Measurements from ENCODE around the gene PCDHB5.
"Not testable (repeated sequence)": the region's sequence is repeated elsewhere in the genome, so short reads cannot be mapped to it uniquely, and the experiment has no call there.

PCDHB5 gene

DNA sequence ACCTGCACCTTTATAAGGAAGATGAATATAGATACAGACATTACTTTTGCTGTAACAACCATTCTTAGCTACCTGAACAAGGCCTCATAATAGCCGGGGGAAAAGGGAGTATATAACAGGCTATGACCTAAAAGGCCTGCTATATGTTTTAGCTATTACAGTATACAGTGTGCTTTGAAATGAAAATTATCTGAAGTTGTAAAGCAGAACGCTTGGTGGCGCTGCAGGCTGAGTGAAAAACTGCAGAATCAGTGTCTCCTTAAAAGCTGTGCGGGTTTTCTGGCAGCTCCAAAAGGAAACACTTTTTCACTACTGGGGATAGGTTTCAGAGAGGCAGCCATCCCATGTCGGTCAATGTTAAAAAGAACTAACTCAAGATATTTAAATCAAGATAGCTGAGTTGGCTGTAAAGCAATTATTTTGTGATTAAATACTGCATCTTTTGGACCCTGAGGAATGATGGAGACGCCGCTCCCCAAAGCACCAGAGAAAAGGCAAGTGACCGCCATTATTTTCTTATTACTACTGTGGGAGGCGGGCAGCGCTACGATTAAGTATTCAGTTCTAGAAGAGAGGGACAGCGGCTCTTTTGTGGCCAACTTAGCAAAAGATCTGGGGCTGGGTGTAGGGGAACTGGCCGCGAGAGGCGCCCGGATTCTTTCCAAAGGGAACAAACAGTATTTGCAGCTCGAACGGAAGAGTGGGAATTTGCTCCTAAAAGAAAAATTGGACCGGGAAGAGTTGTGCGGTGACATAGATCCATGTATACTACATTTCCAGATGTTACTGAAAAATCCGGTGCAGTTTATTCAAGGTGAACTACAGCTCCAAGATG, 20.8 kb downstream of the PCDHB5 start:
- no peak for DNase-seq

DNA sequence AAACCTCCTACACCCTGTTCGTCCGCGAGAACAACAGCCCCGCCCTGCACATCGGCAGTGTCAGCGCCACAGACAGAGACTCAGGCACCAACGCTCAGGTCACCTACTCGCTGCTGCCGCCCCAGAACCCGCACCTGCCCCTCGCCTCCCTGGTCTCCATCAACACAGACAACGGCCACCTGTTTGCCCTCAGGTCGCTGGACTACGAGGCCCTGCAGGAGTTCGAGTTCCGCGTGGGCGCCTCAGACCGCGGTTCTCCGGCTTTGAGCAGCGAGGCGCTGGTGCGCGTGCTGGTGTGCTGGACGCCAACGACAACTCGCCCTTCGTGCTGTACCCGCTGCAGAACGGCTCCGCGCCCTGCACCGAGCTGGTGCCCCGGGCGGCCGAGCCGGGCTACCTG, 22.4 kb downstream of the PCDHB5 start:
- not testable (repeated sequence) for DNase-seq

DNA sequence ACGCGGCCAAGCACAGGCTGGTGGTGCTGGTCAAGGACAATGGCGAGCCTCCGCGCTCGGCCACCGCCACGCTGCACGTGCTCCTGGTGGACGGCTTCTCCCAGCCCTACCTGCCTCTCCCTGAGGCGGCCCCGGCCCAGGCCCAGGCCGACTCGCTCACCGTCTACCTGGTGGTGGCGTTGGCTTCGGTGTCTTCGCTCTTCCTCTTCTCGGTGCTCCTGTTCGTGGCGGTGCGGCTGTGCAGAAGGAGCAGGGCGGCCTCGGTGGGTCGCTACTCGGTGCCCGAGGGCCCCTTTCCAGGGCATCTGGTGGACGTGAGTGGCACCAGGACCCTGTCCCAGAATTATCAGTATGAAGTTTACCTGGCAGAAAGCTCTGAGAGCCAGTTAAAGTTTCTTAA, 22.9 kb downstream of the PCDHB5 start:
- DNase-seq: not testable (repeated sequence)

GRCh38 chr5:141172381-141173204, 37.6 kb downstream of the PCDHB5 start, which contains the start of gene PCDHB7:
Gene PCDHB7, plus strand, starts transcription at chr5:141172644. Its CDS starts 192 bp downstream, at chr5:141172836.
- DNase-seq: no peak

DNA sequence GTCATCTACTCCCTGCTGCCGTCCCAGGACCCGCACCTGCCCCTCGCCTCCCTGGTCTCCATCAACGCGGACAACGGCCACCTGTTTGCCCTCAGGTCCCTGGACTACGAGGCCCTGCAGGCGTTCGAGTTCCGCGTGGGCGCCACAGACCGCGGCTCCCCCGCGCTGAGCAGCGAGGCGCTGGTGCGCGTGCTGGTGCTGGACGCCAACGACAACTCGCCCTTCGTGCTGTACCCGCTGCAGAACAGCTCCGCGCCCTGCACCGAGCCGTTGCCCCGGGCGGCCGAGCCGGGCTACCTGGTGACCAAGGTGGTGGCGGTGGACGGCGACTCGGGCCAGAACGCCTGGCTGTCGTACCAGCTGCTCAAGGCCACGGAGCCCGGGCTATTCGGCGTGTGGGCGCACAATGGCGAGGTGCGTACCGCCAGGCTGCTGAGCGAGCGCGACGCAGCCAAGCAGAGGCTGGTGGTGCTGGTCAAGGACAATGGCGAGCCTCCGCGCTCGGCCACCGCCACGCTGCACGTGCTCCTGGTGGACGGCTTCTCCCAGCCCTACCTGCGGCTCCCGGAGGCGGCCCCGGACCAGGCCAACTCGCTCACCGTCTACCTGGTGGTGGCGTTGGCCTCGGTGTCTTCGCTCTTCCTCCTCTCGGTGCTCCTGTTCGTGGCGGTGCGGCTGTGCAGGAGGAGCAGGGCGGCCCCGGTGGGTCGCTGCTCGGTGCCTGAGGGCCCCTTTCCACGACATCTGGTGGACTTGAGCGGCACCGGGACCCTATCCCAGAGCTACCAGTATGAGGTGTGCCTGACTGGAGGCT, 39.5 kb downstream of the PCDHB5 start:
- DNase-seq: not testable (repeated sequence)

DNA sequence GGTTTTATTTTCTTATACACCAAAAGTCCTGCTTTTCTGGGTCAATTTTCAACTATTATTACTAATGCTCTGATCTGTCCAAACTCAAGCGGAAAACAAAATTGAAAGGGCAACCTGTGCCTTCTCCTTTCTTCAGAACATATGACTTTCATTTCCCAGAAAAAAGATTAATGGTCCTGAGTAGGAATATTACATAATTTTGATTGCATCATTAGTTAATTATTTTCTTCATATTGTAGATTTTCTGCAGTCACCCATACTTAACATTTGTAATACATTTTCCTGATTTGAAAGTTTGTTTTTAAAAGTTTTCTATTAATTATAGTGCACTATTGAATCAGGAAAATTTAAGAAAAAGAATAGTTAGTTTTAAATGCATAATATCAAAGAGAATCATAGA, 40.9 kb downstream of the PCDHB5 start:
- no peak for DNase-seq

DNA sequence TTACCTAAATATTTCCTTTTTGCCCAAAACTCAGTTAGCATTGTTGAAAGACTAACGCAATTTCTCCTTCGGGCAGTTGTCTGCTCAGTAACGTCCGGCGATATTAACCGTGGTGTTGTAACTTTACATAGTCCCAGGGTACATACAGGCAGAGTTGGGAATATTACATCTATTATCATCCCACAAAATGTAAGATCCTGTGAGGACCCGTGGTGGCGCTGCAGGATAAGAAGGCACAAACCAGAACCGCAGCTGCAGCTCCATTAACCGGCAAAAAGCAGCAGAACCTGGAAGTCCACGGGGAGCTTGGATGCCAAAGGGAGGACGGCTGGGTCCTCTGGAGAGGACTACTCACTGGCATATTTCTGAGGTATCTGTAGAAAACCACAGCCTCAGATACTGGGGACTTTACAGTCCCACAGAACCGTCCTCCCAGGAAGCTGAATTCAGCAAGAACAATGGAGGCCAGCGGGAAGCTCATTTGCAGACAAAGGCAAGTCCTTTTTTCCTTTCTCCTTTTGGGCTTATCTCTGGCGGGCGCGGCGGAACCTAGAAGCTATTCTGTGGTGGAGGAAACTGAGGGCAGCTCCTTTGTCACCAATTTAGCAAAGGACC, 42.7 kb downstream of the PCDHB5 start, which contains the start of gene PCDHB8:
PCDHB8 (plus strand) TSS at position 214 of the 615 bp plus-strand sequence; CDS start at position 459, 245 bp downstream.
- not testable (repeated sequence) for DNase-seq

DNA sequence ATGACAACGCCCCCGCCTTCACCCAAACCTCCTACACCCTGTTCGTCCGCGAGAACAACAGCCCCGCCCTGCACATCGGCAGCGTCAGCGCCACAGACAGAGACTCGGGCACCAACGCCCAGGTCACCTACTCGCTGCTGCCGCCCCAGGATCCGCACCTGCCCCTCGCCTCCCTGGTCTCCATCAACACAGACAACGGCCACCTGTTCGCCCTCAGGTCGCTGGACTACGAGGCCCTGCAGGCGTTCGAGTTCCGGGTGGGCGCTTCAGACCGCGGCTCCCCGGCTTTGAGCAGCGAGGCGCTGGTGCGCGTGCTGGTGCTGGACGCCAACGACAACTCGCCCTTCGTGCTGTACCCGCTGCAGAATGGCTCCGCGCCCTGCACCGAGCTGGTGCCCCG, 44.4 kb downstream of the PCDHB5 start:
- DNase-seq: not testable (repeated sequence)

DNA sequence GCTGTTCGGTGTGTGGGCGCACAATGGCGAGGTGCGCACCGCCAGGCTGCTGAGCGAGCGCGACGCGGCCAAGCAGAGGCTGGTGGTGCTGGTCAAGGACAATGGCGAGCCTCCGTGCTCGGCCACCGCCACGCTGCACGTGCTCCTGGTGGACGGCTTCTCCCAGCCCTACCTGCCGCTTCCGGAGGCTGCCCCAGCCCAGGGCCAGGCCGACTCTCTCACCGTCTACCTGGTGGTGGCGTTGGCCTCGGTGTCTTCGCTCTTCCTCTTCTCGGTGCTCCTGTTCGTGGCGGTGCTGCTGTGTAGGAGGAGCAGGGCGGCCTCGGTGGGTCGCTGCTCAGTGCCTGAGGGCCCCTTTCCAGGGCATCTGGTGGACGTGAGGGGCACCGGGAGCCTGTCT, 44.9 kb downstream of the PCDHB5 start:
- DNase-seq: not testable (repeated sequence)

GRCh38 chr5:141180313-141180712, 45.3 kb downstream of the PCDHB5 start:
- no peak for DNase-seq

DNA sequence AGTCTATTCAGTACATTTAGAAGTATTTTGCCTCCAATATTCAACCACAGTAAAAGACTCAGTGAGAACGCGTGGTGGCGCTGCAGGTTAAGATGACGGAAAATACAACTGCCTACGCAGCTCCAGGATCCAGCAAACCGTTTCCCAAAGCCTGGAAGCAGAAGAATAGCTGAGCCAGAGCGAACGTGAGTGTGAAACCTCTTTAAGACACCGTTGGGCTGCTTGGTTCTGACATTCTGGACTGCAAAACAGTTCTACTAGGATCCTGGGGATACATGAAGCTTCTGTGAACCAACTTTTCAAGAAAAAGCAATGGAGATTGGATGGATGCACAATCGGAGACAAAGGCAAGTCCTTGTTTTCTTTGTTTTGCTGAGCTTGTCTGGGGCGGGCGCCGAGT, 47.2 kb downstream of the PCDHB5 start, which contains the start of gene PCDHB16:
PCDHB16 (plus strand) TSS at position 140 of the 400 bp plus-strand sequence; CDS start at position 313, 173 bp downstream.
- peak; percentile 9 for DNase-seq

GRCh38 chr5:141184117-141184855, 49.3 kb downstream of the PCDHB5 start:
- DNase-seq: not testable (repeated sequence)

DNA sequence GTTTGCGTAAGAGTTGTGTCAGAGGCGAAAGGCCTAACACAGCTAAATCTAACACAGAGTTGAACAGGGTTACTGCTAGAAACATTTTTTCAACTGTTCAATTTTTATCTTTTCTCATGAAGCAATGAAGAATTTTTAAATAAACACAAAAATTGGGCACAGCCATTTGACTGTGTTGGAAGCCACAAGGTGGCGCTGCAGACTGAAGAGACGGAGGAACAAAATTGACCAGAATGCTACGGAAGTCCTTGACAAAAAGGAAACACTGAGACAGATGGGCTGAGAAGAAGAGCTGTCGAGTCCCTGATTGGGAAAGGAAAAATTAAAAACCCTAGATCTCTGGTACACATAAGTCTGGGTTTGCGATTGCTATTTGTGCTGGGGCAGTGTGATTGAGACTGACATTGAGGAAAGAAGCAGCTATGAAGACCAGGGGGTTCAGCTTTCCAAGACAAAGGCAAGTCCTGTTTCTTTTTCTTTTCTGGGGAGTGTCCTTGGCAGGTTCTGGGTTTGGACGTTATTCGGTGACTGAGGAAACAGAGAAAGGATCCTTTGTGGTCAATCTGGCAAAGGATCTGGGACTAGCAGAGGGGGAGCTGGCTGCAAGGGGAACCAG, 52.0 kb downstream of the PCDHB5 start, which contains the start of gene PCDHB9:
PCDHB9 (plus strand) TSS at position 265 of the 616 bp plus-strand sequence; CDS start at position 423, 158 bp downstream.
- DNase-seq: peak; percentile 71

All from NCI-H345 (cell line).